Caco-2 (cell line): ENCODE data around the gene PADI4. TPM values are rescaled to one million over a fixed set of nuclear protein-coding genes. Genes with fewer than 3 reads are reported as not detected.

ENCODE experiments used
- BruUV-seq: library from RNA; stranded (reverse); fragments of 400-500 nt; replicated peaks from 2 replicates; lab custom pipeline; 2021; lab: Mats Ljungman, UMichigan
- CTCF ChIA-PET: fragments of 300-600 bp; sonication (Branson Sonifier 250); formaldehyde crosslinking; loops from one replicate; lab custom pipeline; 2022; ENCODE audit warnings: antibody characterized with exemption; lab: Charles Lee
- POLR2A ChIA-PET: fragments of 300-600 bp; sonication (Branson Sonifier 250); formaldehyde crosslinking; loops from one replicate; lab custom pipeline; 2022; ENCODE audit warnings: antibody characterized with exemption; lab: Charles Lee
- DNase-seq, 2 experiments: peaks; one replicate each; pipeline versions ENCODE4 v3.0.0 to v3.0.0-alpha.2; 2020 to 2022
- H3K27me3 ChIP-seq: replicated peaks from 2 replicates; pipeline ENCODE4 v1.6.0; 2011; ENCODE audit warnings: low read length; ENCODE audit not compliant: control insufficient read depth, insufficient read depth
- H3K36me3 ChIP-seq: 2 replicates; pipeline ENCODE4 v1.5.1; 2011; ENCODE audit warnings: low read length; ENCODE audit not compliant: control insufficient read depth, insufficient read depth
- H3K4me1 ChIP-seq: fragments of 250-450 bp; sonication (Bioruptor Pico); 2 replicates; pipeline ENCODE4 v1.5.1; 2020; ENCODE audit warnings: mild to moderate bottlenecking
- H3K4me3 ChIP-seq: 2 replicates; pipeline ENCODE4 v1.5.1; 2011; ENCODE audit warnings: low read depth, mild to moderate bottlenecking, control low read depth, low read length
- H3K9me3 ChIP-seq: fragments of 250-450 bp; sonication (Bioruptor Pico); 2 replicates; pipeline ENCODE4 v1.5.1; 2020; ENCODE audit warnings: mild to moderate bottlenecking, moderate library complexity
- H3K27ac Mint-ChIP-seq: one replicate; pipeline ENCODE4 v1.8.0; 2022; ENCODE audit warnings: mixed read lengths; ENCODE audit not compliant: unreplicated experiment
- H3K27me3 Mint-ChIP-seq: one replicate; pipeline ENCODE4 v1.8.0; 2022; ENCODE audit warnings: mixed read lengths; ENCODE audit not compliant: insufficient read depth, unreplicated experiment
- H3K36me3 Mint-ChIP-seq: one replicate; pipeline ENCODE4 v1.8.0; 2022; ENCODE audit warnings: mild to moderate bottlenecking, mixed read lengths; ENCODE audit not compliant: insufficient read depth, unreplicated experiment
- H3K4me1 Mint-ChIP-seq: one replicate; pipeline ENCODE4 v1.8.0; 2022; ENCODE audit warnings: low read depth, mixed read lengths; ENCODE audit not compliant: unreplicated experiment
- H3K4me3 Mint-ChIP-seq: one replicate; pipeline ENCODE4 v1.8.0; 2022; ENCODE audit warnings: mild to moderate bottlenecking, moderate library complexity, mixed read lengths; ENCODE audit not compliant: unreplicated experiment
- H3K9me3 Mint-ChIP-seq: one replicate; pipeline ENCODE4 v1.8.0; 2022; ENCODE audit warnings: mixed read lengths; ENCODE audit not compliant: unreplicated experiment
- CTCF ChIP-seq, 2 experiments: fragments of 200-600 bp in 1 of 2; IDR thresholded peaks; 1 replicate in 1 of 2; 2 replicates in 1 of 2; pipeline versions ENCODE4 v1.5.1 to v1.8.0; 2011 to 2022; ENCODE audit warnings: antibody characterized with exemption in 1 of 2, control low read depth in 1 of 2, inconsistent platforms in 1 of 2, low read depth in 1 of 2, low read length in 1 of 2, mild to moderate bottlenecking in 1 of 2, moderate library complexity in 1 of 2; ENCODE audit not compliant: insufficient read depth in 1 of 2, severe bottlenecking in 1 of 2, unreplicated experiment in 1 of 2
- intact Hi-C: fragments of 100-400 bp; cut with micrococcal nuclease; formaldehyde crosslinking; loops from one replicate; pipeline ENCODE4 v1.10.0; 2022; ENCODE audit not compliant: unreplicated experiment
- total RNA-seq: library from RNA; stranded (reverse); gene quantifications from 2 replicates; pipeline ENCODE4 v1.2.3, GENCODE V29; 2022

PADI4 gene
- total RNA-seq, 1 experiment from 2014 or later, result not detected

- no peaks in the 10 kb centered on the region for H3K9me3 ChIP-seq
- intact Hi-C loops, result no loop called here
- Mint-ChIP-seq H3K9me3 (no peaks in the 10 kb centered on the region), H3K27ac (no peak overlapping the region), H3K4me1 (no peaks in the 10 kb centered on the region), H3K36me3 (no peaks in the 10 kb centered on the region), H3K27me3 (no peaks in the 10 kb centered on the region), H3K4me3 (no peak overlapping the region)
- no peaks in the 10 kb centered on the region for H3K27me3 ChIP-seq
- no peak for DNase-seq
- ChIA-PET CTCF (interaction anchor here (0.7 kb wide), 1 partner anchor 63 kb away, joined by 3 read pairs; no protein-coding TSS in a partner anchor), POLR2A (no interaction called here)
- H3K4me1 ChIP-seq, result no peaks in the 10 kb centered on the region
- no TSS peak for BruUV-seq
- H3K4me3 ChIP-seq, result no peak overlapping the region
- no peaks in the 10 kb centered on the region for H3K36me3 ChIP-seq
- TF ChIP-seq CTCF (IDR thresholded peaks at IDR 0.05; ENCODE audit: insufficient read depth in 1 of 2, low read depth in 1 of 2, low read length in 1 of 2, severe bottlenecking in 1 of 2, unreplicated experiment in 1 of 2), result no peak
These were observed 34.9 kb upstream of the PADI4 start for GRCh38 chr1:17273096-17273495.

GRCh38 chr1:17274186-17275170 lies 33.5 kb upstream of the PADI4 start:
- H3K9me3 ChIP-seq, result no peaks in the 10 kb centered on the region
- Mint-ChIP-seq H3K27me3 (no peaks in the 10 kb centered on the region), H3K4me3 (no peak overlapping the region), H3K27ac (no peak overlapping the region), H3K9me3 (no peaks in the 10 kb centered on the region), H3K4me1 (no peaks in the 10 kb centered on the region), H3K36me3 (no peaks in the 10 kb centered on the region)
- H3K36me3 ChIP-seq, result no peaks in the 10 kb centered on the region
- no peaks in the 10 kb centered on the region for H3K4me1 ChIP-seq
- DNase-seq, result peak; percentile 58 to 64
- no peaks in the 10 kb centered on the region for H3K27me3 ChIP-seq
- CTCF ChIA-PET, result interaction anchor here (0.6 kb wide), 2 partner anchors 149 to 329 kb away, joined by 4 to 7 read pairs; no protein-coding TSS in a partner anchor
- no TSS peak for BruUV-seq
- intact Hi-C loops, result loop anchor here (1.0 kb wide), 1 partner anchor 149 kb away; no protein-coding TSS in a partner anchor
- peak; percentile 49 to 52 for TF ChIP-seq CTCF (IDR thresholded peaks at IDR 0.05; ENCODE audit: insufficient read depth in 1 of 2, low read depth in 1 of 2, low read length in 1 of 2, severe bottlenecking in 1 of 2, unreplicated experiment in 1 of 2)
- H3K4me3 ChIP-seq, result no peak overlapping the region
- POLR2A ChIA-PET, result no interaction called here

- ChIA-PET CTCF (no interaction called here), POLR2A (no interaction called here)
- H3K27ac Mint-ChIP-seq, result no peak overlapping the region
- BruUV-seq, result no TSS peak
- no peaks in the 10 kb centered on the region for H3K9me3 Mint-ChIP-seq
- no peak for DNase-seq
- Histone ChIP-seq H3K36me3 (no peaks in the 10 kb centered on the region), H3K4me1 (no peaks in the 10 kb centered on the region), H3K27me3 (no peaks in the 10 kb centered on the region), H3K9me3 (no peaks in the 10 kb centered on the region), H3K4me3 (no peak overlapping the region)
- H3K4me3 Mint-ChIP-seq, result no peak overlapping the region
- no peak for TF ChIP-seq CTCF (IDR thresholded peaks at IDR 0.05; ENCODE audit: insufficient read depth in 1 of 2, low read depth in 1 of 2, low read length in 1 of 2, severe bottlenecking in 1 of 2, unreplicated experiment in 1 of 2)
- intact Hi-C loops, result no loop called here
- no peaks in the 10 kb centered on the region for H3K36me3 Mint-ChIP-seq
- H3K4me1 Mint-ChIP-seq, result no peaks in the 10 kb centered on the region
- H3K27me3 Mint-ChIP-seq, result no peaks in the 10 kb centered on the region
These were observed 31.4 kb upstream of the PADI4 start for GRCh38 chr1:17276568-17276967.
